Gastroesophageal sphincter (tissue), 4 donors: ENCODE measurements around the gene DPP7. TPM values are rescaled to one million over a fixed set of nuclear protein-coding genes. Genes with fewer than 3 reads are reported as not detected.
"Not testable (repeated sequence)": the region's sequence is repeated elsewhere in the genome, so short reads cannot be mapped to it uniquely, and the experiment has no call there.

Source experiments
- ATAC-seq: fragments of 150-250 bp; one replicate; pipeline ENCODE4 v1.9.1; 2016; ENCODE audit warnings: mild to moderate bottlenecking, moderate library complexity
- H3K27ac ChIP-seq, 4 donors: fragments of 200-600 bp; sonication (generic) in 3 of 4; 1 replicate in 3 of 4; 2 replicates in 1 of 4; pipeline ENCODE4 v1.5.1; 2016 to 2019
- H3K27me3 ChIP-seq: fragments of 200-600 bp; sonication (generic); one replicate; pipeline ENCODE4 v1.5.1; 2019
- H3K36me3 ChIP-seq, 2 donors: fragments of 200-600 bp; sonication (generic); one replicate each; pipeline ENCODE4 v1.5.1; 2019; ENCODE audit warnings: control low read depth in 1 of 2
- H3K4me1 ChIP-seq, 3 donors: fragments of 200-600 bp; sonication (generic); 1 replicate in 2 of 3; 2 replicates in 1 of 3; pipeline ENCODE4 v1.5.1; 2016 to 2019; ENCODE audit warnings: control low read depth in 2 of 3
- H3K4me3 ChIP-seq, 2 donors: fragments of 200-600 bp; sonication (generic); one replicate each; pipeline ENCODE4 v1.5.1; 2019; ENCODE audit warnings: mild to moderate bottlenecking in 1 of 2, moderate library complexity in 1 of 2
- H3K9me3 ChIP-seq, 3 donors: fragments of 200-600 bp; sonication (generic); one replicate each; pipeline ENCODE4 v1.5.1; 2017 to 2019; ENCODE audit warnings: control low read depth in 2 of 3
- EP300 ChIP-seq: sonication (generic); formaldehyde crosslinking; IDR thresholded peaks from one replicate; pipeline ENCODE4 v1.6.1; 2017; ENCODE audit warnings: antibody characterized with exemption, mild to moderate bottlenecking
- POLR2A ChIP-seq, 2 donors: fragments of 450-650 bp; IDR thresholded peaks; one replicate each; pipeline ENCODE4 v1.6.1; 2017; ENCODE audit warnings: antibody characterized with exemption in 2 of 2, mild to moderate bottlenecking in 2 of 2, moderate library complexity in 1 of 2
- POLR2AphosphoS5 ChIP-seq: sonication (generic); formaldehyde crosslinking; IDR thresholded peaks from one replicate; pipeline ENCODE4 v1.6.1; 2017; ENCODE audit warnings: antibody characterized with exemption
- WGBS, 2 donors: methylation state at CpG; one replicate each; pipeline ENCODE4 v1.1.5; 2018; ENCODE audit warnings: low coverage in 1 of 2; 5-methylcytosine and 5-hydroxymethylcytosine counted together
- total RNA-seq, 4 donors: library from RNA; depleted of rRNA; stranded (reverse); fragments of >200 nt; gene quantifications; one replicate each; pipeline ENCODE4 v1.1.0, GENCODE V29; 2016
- TF ChIP-seq, protein P1 (sequence below), 4 experiments: fragments of 200-600 bp in 2 of 4; fragments of 450-650 bp in 2 of 4; sonication (generic) in 1 of 4; IDR thresholded peaks; one replicate each; pipeline ENCODE4 v1.5.1; 2017 to 2019; ENCODE audit warnings: antibody characterized with exemption in 4 of 4, mild to moderate bottlenecking in 2 of 4, moderate library complexity in 2 of 4

The DPP7 gene
- total RNA-seq, 4 donors from 2014 or later, result 74.5 to 124 (median 111) TPM

DNA sequence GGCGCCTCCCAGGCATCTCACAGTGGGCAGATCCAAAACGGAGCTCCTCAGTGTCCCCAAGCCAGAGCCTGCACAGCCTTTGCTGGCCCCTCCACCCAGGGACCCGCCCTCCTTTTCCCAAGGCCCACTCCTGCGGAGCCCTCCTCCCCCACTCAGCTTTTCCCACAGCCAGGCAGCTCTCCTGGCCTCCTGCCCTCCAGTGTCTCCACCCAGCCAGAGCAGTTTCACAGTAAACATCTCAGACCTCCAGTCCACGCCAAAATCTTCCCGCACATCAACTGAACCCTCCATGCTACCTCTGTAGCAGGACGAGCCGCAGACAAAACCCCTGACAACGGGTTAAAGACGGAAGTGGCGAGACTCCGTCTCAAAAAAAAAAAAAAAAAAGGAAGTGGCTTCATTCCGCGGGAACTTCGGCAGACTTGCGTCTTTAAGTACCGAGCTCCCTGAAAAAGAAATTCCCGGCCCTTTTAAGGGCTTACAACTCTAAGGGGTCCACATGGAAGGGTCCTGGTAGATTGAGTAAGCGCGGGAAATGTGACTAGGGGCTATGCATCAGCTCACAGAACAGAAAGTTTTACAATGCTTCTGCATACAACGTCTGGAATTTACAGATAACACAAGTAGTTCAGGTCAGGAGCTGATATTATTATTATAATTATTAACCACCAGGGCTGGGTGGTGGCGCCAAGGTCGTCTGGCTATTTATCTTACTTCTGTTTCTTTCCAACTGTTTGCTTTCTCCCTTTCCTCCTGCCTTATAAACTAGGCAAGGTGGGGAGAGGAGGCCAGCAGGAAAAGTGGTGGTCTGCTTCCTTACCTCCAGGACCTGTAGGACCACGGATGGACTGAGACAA is 13.0 kb upstream of the DPP7 start:
- 42 to 63% methylated on average over 13 to 19 of the region's 24 CpGs for WGBS, 2 donors
- no peak for ATAC-seq
- Histone ChIP-seq H3K36me3 (no peaks in the 10 kb centered on the region), H3K27me3 (peaks cover 24% of the 10 kb centered on the region), H3K4me3 (peak overlapping the region in 1 of 2 donors; percentile 21), H3K27ac (peak overlapping the region in 2 of 4 donors; percentile 37 to 46), H3K4me1 (peaks cover 0 to 38% (median 12%) of the 10 kb centered on the region in 3 donors), H3K9me3 (peaks cover 0 to 19% (median 0%) of the 10 kb centered on the region in 3 donors)
- TF ChIP-seq EP300 (no peak), POLR2A (IDR thresholded peaks at IDR 0.05) (no peak), POLR2AphosphoS5 (no peak)
- TF ChIP-seq, protein P1, sequence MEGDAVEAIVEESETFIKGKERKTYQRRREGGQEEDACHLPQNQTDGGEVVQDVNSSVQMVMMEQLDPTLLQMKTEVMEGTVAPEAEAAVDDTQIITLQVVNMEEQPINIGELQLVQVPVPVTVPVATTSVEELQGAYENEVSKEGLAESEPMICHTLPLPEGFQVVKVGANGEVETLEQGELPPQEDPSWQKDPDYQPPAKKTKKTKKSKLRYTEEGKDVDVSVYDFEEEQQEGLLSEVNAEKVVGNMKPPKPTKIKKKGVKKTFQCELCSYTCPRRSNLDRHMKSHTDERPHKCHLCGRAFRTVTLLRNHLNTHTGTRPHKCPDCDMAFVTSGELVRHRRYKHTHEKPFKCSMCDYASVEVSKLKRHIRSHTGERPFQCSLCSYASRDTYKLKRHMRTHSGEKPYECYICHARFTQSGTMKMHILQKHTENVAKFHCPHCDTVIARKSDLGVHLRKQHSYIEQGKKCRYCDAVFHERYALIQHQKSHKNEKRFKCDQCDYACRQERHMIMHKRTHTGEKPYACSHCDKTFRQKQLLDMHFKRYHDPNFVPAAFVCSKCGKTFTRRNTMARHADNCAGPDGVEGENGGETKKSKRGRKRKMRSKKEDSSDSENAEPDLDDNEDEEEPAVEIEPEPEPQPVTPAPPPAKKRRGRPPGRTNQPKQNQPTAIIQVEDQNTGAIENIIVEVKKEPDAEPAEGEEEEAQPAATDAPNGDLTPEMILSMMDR (IDR thresholded peaks at IDR 0.05), result no peak

GRCh38 chr9:137126786-137127185 is 12.3 kb upstream of the DPP7 start:
- Histone ChIP-seq H3K27ac (peak overlapping the region in 1 of 4 donors; percentile 46), H3K27me3 (peaks cover 17% of the 10 kb centered on the region), H3K4me1 (peaks cover 0 to 38% (median 12%) of the 10 kb centered on the region in 3 donors), H3K36me3 (no peaks in the 10 kb centered on the region), H3K9me3 (peaks cover 0 to 16% (median 0%) of the 10 kb centered on the region in 3 donors), H3K4me3 (peak overlapping the region in 1 of 2 donors; percentile 21)
- no peak for ATAC-seq
- 51 to 53% methylated on average over 2 to 3 of the region's 3 CpGs for WGBS, 2 donors
- TF ChIP-seq, protein P1 (IDR thresholded peaks at IDR 0.05), result no peak
- no peak for TF ChIP-seq EP300
- TF ChIP-seq POLR2AphosphoS5, result no peak
- no peak for TF ChIP-seq POLR2A (IDR thresholded peaks at IDR 0.05)

- not testable (repeated sequence) for H3K36me3 ChIP-seq, H3K9me3 ChIP-seq, H3K27me3 ChIP-seq, ATAC-seq, H3K27ac ChIP-seq, H3K4me3 ChIP-seq
- 90% methylated on average over 4 of the region's 5 CpGs; no CpG with 5 or more reads in 1 of the 2 donors for WGBS, 2 donors
- peaks cover 0 to 23% (median 12%) of the 10 kb centered on the region in 3 donors for H3K4me1 ChIP-seq
Observed at GRCh38 chr9:137123952-137124462, 9.5 kb upstream of the DPP7 start.

- no peak overlapping the region for H3K4me3 ChIP-seq
- no peak for ATAC-seq
- 77 to 78% methylated on average over 3 to 5 of the region's 5 CpGs for WGBS, 2 donors
- peaks cover 0 to 18% (median 8%) of the 10 kb centered on the region in 3 donors for H3K4me1 ChIP-seq
- no peaks in the 10 kb centered on the region for H3K9me3 ChIP-seq
- no peak overlapping the region for H3K27ac ChIP-seq
- TF ChIP-seq, protein P1 (IDR thresholded peaks at IDR 0.05), result no peak
- TF ChIP-seq EP300 (no peak), POLR2A (IDR thresholded peaks at IDR 0.05) (no peak), POLR2AphosphoS5 (no peak)
- no peaks in the 10 kb centered on the region for H3K27me3 ChIP-seq
- no peaks in the 10 kb centered on the region for H3K36me3 ChIP-seq
Observed at GRCh38 chr9:137123468-137123837, 8.9 kb upstream of the DPP7 start.

DNA sequence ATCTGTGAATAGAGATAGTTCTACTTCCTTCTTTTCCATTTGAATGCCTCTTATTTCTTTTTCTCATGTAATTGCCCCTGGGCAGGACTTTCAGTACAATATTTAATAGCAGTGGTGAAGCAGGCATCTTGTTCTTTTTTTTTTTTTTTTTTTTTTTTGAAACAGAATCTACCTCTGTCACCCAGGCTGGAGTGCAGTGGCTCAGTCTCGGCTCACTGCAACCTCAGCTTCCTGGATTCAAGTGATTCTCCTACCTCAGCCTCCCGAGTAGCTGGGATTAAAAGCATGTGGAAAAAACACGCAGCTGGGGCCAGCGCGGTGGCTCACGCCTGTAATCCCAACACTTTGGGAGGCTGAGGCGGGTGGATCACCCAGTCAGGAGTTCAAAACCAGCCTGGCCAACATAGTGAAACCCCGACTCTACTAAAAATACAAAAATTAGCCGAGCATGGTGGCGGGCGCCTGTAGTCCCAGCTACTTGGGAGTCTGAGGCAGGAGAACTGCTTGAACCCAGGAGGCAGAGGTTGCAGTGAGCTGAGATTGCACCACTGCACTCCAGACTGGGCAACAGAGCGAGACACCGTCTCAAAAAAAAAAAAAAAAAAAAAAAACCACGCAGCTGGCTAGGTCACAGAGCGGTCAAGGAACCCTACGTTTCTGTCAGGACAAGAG is 8.4 kb upstream of the DPP7 start:
- not testable (repeated sequence) for H3K27me3 ChIP-seq, H3K36me3 ChIP-seq, H3K4me3 ChIP-seq, H3K27ac ChIP-seq, ATAC-seq, H3K9me3 ChIP-seq
- WGBS, 2 donors, result 71% methylated on average over 4 of the region's 16 CpGs; no CpG with 5 or more reads in 1 of the 2 donors
- H3K4me1 ChIP-seq, result peaks cover 0 to 13% (median 3%) of the 10 kb centered on the region in 3 donors

- not testable (repeated sequence) for H3K4me1 ChIP-seq, ATAC-seq, H3K9me3 ChIP-seq, H3K4me3 ChIP-seq, H3K36me3 ChIP-seq, H3K27ac ChIP-seq, H3K27me3 ChIP-seq
- 72% methylated on average over 13 of the region's 25 CpGs for WGBS, 2 donors
Observed at GRCh38 chr9:137121927-137122795, 7.6 kb upstream of the DPP7 start.

DNA sequence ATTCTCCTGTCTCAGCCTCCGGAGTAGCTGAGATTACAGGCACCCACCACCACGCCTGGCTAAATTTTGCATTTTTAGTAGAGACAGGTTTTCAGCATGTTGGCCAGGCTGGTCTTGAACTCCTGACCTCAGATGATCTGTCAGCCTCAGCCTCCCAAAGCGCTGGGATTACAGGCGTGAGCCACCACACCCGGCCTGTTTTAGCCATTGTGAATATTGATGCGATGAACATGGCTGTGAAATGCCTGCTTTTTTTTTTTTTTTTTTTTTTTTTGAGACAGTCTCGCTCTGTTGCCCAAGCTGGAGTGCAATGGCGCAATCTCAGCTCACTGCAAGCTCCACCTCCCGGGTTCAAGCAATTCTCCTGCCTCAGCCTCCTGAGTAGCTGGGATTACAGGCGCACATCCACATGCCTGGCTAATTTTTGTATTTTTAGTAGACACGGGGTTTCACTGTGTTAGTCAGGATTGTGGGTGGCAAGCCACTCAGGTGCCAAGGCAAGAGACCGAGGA is 3.6 kb upstream of the DPP7 start:
- H3K4me3 ChIP-seq, ATAC-seq, H3K9me3 ChIP-seq, H3K27ac ChIP-seq, H3K27me3 ChIP-seq, H3K36me3 ChIP-seq: not testable (repeated sequence)
- 76 to 82% methylated on average over 6 to 11 of the region's 12 CpGs for WGBS, 2 donors
- peaks cover 0 to 17% (median 11%) of the 10 kb centered on the region in 3 donors for H3K4me1 ChIP-seq
